HL-60 (cell line): ENCODE data around the gene FREM1.

Source experiments
- DNase-seq, 2 experiments: peaks; one replicate each; pipeline ENCODE4 v3.0.0-alpha.2; 2010 to 2020; ENCODE audit warnings: low read depth in 1 of 2, low spot score in 1 of 2
- H3K27ac ChIP-seq: fragments of 250-450 bp; sonication (Bioruptor Pico); replicated peaks from 2 replicates; pipeline ENCODE4 v1.5.1; 2020; ENCODE audit warnings: mild to moderate bottlenecking, moderate library complexity
- H3K27me3 ChIP-seq: fragments of 250-450 bp; sonication (Bioruptor Pico); 2 replicates; pipeline ENCODE4 v1.5.1; 2021; ENCODE audit warnings: mild to moderate bottlenecking, moderate library complexity; ENCODE audit not compliant: insufficient read depth, poor library complexity, severe bottlenecking
- H3K4me3 ChIP-seq: replicated peaks from 2 replicates; pipeline ENCODE4 v1.5.1; 2011; ENCODE audit warnings: mild to moderate bottlenecking, control low read depth, low read length; ENCODE audit not compliant: insufficient read depth
- GABPA ChIP-seq: IDR thresholded peaks from 2 replicates; pipeline ENCODE4 v1.6.1; 2012; ENCODE audit warnings: low read depth
- POLR2AphosphoS5 ChIP-seq: IDR thresholded peaks from 2 replicates; pipeline ENCODE4 v1.6.1; 2012; ENCODE audit warnings: low read depth
- SPI1 ChIP-seq: IDR thresholded peaks from 2 replicates; pipeline ENCODE4 v1.6.1; 2012; ENCODE audit warnings: low read depth, mild to moderate bottlenecking, borderline replicate concordance
- long read RNA-seq: library from polyadenylated mRNA; unstranded; transcript quantifications from one replicate; pipeline ENCODE4 v2.0.0, GENCODE V29; 2020
- TF ChIP-seq, protein P1 (sequence below): IDR thresholded peaks from one replicate; pipeline ENCODE4 v1.5.1; 2011; ENCODE audit warnings: low read length, control low read depth, inconsistent platforms; ENCODE audit not compliant: insufficient read depth
- TF ChIP-seq, protein P2 (sequence below): IDR thresholded peaks from 2 replicates; pipeline ENCODE4 v1.6.1; 2012; ENCODE audit warnings: low read depth; ENCODE audit not compliant: insufficient replicate concordance

The FREM1 gene, protein sequence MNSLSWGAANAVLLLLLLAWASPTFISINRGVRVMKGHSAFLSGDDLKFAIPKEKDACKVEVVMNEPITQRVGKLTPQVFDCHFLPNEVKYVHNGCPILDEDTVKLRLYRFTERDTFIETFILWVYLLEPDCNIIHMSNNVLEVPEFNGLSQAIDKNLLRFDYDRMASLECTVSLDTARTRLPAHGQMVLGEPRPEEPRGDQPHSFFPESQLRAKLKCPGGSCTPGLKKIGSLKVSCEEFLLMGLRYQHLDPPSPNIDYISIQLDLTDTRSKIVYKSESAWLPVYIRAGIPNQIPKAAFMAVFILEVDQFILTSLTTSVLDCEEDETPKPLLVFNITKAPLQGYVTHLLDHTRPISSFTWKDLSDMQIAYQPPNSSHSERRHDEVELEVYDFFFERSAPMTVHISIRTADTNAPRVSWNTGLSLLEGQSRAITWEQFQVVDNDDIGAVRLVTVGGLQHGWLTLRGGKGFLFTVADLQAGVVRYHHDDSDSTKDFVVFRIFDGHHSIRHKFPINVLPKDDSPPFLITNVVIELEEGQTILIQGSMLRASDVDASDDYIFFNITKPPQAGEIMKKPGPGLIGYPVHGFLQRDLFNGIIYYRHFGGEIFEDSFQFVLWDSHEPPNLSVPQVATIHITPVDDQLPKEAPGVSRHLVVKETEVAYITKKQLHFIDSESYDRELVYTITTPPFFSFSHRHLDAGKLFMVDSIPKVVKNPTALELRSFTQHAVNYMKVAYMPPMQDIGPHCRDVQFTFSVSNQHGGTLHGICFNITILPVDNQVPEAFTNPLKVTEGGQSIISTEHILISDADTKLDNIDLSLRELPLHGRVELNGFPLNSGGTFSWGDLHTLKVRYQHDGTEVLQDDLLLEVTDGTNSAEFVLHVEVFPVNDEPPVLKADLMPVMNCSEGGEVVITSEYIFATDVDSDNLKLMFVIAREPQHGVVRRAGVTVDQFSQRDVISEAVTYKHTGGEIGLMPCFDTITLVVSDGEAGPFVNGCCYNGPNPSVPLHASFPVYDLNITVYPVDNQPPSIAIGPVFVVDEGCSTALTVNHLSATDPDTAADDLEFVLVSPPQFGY (N-terminal part only)
- long read RNA-seq, partial matches to known transcripts: 0 of 1 reads
- long read RNA-seq, other reads (novel, unspliced or antisense): 1 of 1 reads

DNA sequence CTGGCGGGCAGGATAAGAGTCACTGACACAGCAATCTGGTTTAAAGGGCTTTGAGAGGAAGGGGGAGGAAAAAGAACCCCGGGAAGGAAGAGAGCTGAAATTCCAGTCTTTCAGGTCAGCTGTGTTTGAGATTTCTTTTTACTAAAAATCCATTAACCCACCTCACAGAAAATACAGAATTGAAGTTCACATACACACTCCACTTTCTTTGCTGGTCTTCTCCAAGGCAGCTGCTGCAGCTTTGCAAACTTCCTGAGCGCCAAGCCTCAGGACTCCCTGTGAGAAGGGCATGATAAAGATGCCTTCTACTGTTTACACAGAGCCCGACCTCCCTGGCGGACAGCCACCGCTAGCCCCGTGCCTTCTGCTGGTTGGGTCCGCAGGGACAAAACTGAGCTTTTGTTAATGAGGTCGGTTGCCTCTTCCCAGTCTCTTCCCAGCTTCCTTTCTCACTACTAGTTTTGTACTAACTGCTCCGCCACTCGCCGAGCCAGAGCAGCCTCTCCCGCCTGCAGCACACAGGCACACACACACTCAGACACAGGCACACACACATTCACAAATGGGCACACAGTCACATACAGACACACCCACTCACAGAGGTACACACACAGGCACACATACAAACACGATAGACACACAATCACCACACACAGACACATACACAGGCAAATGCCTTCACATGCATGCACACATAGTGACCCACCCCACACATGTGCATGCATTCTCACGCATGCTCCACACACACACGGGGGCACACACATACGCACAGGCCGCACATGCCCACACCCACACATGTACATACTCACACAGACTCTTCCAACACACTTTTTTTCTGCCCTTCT lies at the start of gene FREM1:
Gene FREM1 (minus strand): TSS at position 468 of the 845 bp plus-strand sequence. CDS start 41,451 bp downstream, outside the sequence.
- H3K27me3 ChIP-seq: no peaks in the 10 kb centered on the region
- no peak for TF ChIP-seq SPI1
- TF ChIP-seq, protein P1, sequence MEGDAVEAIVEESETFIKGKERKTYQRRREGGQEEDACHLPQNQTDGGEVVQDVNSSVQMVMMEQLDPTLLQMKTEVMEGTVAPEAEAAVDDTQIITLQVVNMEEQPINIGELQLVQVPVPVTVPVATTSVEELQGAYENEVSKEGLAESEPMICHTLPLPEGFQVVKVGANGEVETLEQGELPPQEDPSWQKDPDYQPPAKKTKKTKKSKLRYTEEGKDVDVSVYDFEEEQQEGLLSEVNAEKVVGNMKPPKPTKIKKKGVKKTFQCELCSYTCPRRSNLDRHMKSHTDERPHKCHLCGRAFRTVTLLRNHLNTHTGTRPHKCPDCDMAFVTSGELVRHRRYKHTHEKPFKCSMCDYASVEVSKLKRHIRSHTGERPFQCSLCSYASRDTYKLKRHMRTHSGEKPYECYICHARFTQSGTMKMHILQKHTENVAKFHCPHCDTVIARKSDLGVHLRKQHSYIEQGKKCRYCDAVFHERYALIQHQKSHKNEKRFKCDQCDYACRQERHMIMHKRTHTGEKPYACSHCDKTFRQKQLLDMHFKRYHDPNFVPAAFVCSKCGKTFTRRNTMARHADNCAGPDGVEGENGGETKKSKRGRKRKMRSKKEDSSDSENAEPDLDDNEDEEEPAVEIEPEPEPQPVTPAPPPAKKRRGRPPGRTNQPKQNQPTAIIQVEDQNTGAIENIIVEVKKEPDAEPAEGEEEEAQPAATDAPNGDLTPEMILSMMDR: no peak
- TF ChIP-seq, protein P2, sequence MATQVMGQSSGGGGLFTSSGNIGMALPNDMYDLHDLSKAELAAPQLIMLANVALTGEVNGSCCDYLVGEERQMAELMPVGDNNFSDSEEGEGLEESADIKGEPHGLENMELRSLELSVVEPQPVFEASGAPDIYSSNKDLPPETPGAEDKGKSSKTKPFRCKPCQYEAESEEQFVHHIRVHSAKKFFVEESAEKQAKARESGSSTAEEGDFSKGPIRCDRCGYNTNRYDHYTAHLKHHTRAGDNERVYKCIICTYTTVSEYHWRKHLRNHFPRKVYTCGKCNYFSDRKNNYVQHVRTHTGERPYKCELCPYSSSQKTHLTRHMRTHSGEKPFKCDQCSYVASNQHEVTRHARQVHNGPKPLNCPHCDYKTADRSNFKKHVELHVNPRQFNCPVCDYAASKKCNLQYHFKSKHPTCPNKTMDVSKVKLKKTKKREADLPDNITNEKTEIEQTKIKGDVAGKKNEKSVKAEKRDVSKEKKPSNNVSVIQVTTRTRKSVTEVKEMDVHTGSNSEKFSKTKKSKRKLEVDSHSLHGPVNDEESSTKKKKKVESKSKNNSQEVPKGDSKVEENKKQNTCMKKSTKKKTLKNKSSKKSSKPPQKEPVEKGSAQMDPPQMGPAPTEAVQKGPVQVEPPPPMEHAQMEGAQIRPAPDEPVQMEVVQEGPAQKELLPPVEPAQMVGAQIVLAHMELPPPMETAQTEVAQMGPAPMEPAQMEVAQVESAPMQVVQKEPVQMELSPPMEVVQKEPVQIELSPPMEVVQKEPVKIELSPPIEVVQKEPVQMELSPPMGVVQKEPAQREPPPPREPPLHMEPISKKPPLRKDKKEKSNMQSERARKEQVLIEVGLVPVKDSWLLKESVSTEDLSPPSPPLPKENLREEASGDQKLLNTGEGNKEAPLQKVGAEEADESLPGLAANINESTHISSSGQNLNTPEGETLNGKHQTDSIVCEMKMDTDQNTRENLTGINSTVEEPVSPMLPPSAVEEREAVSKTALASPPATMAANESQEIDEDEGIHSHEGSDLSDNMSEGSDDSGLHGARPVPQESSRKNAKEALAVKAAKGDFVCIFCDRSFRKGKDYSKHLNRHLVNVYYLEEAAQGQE: no peak
- no peak for TF ChIP-seq GABPA
- TF ChIP-seq POLR2AphosphoS5: no peak
- no peak for DNase-seq
- no peak within 1 kb of the TSS for H3K4me3 ChIP-seq
- H3K27ac ChIP-seq: no peak within 1 kb of the TSS

DNA sequence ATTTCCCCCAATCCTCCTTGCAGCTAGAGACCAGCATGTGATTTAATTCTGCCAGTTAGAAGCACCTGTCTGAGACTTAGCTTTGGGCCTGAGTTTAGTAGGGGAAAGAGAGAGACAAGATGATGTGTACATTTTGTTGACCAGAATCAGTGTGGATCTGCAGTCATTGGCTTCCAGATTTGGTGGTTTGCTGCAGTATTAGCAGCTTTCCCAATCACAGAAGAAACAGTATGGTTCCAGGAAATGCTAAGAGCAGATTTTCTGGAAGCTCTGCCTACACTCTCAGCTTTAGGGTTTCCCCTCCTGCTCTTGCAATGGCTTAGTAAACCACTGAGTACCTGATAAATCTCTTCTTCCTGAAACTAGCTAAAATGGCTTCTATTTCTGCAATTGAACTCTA lies 48.8 kb upstream of the FREM1 start:
- TF ChIP-seq SPI1: no peak
- TF ChIP-seq POLR2AphosphoS5: no peak
- TF ChIP-seq, protein P2: no peak
- TF ChIP-seq GABPA: no peak
- TF ChIP-seq, protein P1: no peak
- Histone ChIP-seq H3K27me3 (no peaks in the 10 kb centered on the region), H3K4me3 (no peak overlapping the region), H3K27ac (no peak overlapping the region)
- no peak for DNase-seq

DNA sequence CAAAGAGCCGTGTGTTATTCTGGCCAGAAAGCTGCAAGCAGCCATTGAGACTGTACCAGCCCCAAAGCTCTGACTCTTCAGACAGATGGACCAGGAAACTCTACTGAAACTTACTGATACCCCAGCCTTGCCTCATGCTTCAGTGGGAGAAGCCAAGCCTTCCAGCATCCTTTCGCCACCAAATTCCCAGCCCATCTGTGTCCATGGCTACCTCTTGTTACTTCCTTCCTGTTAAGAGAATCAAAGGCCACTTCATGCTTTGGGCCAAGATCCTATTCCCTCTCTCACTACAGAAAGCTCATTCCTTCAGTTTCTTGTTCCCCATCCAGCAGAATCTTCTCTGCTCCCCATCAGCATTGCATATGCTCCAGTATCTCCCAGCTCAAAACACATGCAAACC lies 46.9 kb upstream of the FREM1 start:
- no peaks in the 10 kb centered on the region for H3K27me3 ChIP-seq
- no peak overlapping the region for H3K27ac ChIP-seq
- DNase-seq: no peak
- no peak overlapping the region for H3K4me3 ChIP-seq
- TF ChIP-seq GABPA (no peak), SPI1 (no peak), POLR2AphosphoS5 (no peak)
- TF ChIP-seq, protein P1: no peak
- TF ChIP-seq, protein P2: no peak
